ENCODE results near the gene HOXC11.

Gene HOXC11

GRCh38 chr12:53985692-53985993, 12.7 kb downstream of the HOXC11 start:
- TF ChIP-seq CTCF (conservative IDR thresholded peaks at IDR 0.05; ENCODE audit: low read depth, low read length) = no peak
- no peak for DNase-seq (ENCODE audit: low read depth)
- H3K4me3 ChIP-seq (ENCODE audit: low read length) = no peak overlapping the region

GRCh38 chr12:53985994-53986685, 13.2 kb downstream of the HOXC11 start:
- no peak for DNase-seq (ENCODE audit: low read depth)
- H3K4me3 ChIP-seq (ENCODE audit: low read length) = no peak overlapping the region

GRCh38 chr12:53986686-53987483, 14.0 kb downstream of the HOXC11 start:
- no peak for DNase-seq (ENCODE audit: low read depth)
- no peak for TF ChIP-seq CTCF (conservative IDR thresholded peaks at IDR 0.05; ENCODE audit: low read depth, low read length)
- H3K4me3 ChIP-seq (ENCODE audit: low read length) = no peak overlapping the region

More at GRCh38 chr12:53985994-53986685, 13.2 kb downstream of the HOXC11 start:
- no peak for TF ChIP-seq CTCF (conservative IDR thresholded peaks at IDR 0.05; ENCODE audit: low read depth, low read length)

- H3K4me3 ChIP-seq (ENCODE audit: low read length) = no peak overlapping the region
- no peak for DNase-seq (ENCODE audit: low read depth)
- no peak for TF ChIP-seq CTCF (conservative IDR thresholded peaks at IDR 0.05; ENCODE audit: low read depth, low read length)
Observed at GRCh38 chr12:53987787-53988230, 14.9 kb downstream of the HOXC11 start.

- H3K4me3 ChIP-seq (ENCODE audit: low read length) = no peak overlapping the region
- DNase-seq (ENCODE audit: low read depth) = no peak
- TF ChIP-seq CTCF (conservative IDR thresholded peaks at IDR 0.05; ENCODE audit: low read depth, low read length) = no peak
Observed at GRCh38 chr12:53988541-53989226, 15.8 kb downstream of the HOXC11 start.

GRCh38 chr12:53989227-53990113, 16.5 kb downstream of the HOXC11 start:
- no peak overlapping the region for H3K4me3 ChIP-seq (ENCODE audit: low read length)
- peak; percentile 50 for TF ChIP-seq CTCF (conservative IDR thresholded peaks at IDR 0.05; ENCODE audit: low read depth, low read length)
- no peak for DNase-seq (ENCODE audit: low read depth)

Data from retinal pigment epithelial cell (primary cell).